ENCODE data around the gene VEGFB.

- TF ChIP-seq CTCF (conservative IDR thresholded peaks at IDR 0.05 in 1 of 2, IDR thresholded peaks at IDR 0.05 in 1 of 2; ENCODE audit: low read depth in 1 of 2, low read length in 2 of 2): no peak
- TF ChIP-seq EZH2 (IDR thresholded peaks at IDR 0.05; ENCODE audit: low read length, missing control alignments): no peak
Measured at GRCh38 chr11:64285885-64286800, 51.8 kb downstream of the VEGFB start.

All from fibroblast of lung (primary cell).